CD4-positive, alpha-beta T cell treated with Interleukin-6 for 4 hours (primary cell): Measurements from ENCODE around the gene ZSCAN1.

Experiments
- DNase-seq: peaks from one replicate; pipeline ENCODE4 v3.0.0-alpha.2; 2020; ENCODE audit warnings: mixed read lengths

ZSCAN1 gene

DNA sequence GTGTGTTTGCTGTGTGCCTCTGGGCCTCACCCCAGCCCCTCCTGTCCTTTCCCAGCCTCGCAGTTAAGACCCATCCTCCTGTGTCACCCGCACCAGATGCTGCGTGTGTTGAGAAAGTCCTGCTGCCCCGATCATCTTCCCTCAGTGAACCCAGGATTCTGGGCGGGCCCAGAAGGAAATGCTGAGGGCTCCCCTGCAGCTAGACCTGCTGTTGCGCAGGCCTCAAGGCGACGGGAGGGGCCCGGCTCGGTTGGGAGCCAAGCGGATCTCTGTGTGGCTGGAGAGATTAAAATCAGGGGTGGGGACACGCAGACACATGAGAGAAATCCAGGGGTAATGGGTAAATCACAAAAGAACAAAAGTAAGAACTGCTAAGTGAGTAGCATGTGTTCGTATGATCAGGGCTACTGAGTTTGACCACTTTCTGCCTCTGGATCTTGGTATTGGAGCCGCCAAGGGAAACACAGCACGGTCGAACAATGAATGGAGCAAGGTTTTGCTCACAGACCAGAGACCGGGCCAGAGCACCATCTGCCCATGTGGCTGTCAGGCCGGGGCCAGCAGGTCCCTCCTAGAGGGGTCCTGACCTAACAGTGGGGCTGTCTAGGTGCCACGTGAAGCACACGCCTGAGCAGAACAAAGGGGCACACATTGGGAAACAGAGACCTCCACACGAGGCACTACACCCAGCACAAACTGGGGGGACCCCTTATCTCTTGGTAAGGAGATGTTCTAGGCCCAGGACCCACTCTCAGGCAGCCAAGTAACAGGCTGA lies 7.1 kb downstream of the ZSCAN1 start:
- DNase-seq, result no peak

GRCh38 chr19:58042495-58043340 lies 8.9 kb downstream of the ZSCAN1 start:
- DNase-seq, result no peak

DNA sequence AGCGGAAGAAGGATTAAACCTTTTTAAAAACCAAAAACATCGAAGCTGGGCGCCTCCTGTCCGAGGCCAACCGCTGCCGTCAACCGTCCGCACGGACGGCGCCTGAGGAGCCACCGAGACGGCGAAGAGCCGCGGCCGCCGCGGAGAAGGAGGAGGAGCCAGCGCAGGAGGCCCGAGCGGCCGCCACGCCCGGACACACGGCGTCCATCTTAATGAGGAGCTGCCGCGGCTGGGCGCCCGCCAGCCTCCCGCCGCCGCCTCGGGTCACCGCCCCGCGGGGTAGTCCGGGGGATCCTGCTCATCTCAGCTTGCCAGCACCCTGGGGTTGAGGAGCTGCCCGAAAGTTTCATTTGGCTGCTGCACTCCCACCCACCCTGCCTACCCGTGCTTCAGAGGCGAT lies 10.6 kb downstream of the ZSCAN1 start:
- DNase-seq, result no peak

GRCh38 chr19:58044886-58045285 lies 11.1 kb downstream of the ZSCAN1 start:
- DNase-seq, result no peak

DNA sequence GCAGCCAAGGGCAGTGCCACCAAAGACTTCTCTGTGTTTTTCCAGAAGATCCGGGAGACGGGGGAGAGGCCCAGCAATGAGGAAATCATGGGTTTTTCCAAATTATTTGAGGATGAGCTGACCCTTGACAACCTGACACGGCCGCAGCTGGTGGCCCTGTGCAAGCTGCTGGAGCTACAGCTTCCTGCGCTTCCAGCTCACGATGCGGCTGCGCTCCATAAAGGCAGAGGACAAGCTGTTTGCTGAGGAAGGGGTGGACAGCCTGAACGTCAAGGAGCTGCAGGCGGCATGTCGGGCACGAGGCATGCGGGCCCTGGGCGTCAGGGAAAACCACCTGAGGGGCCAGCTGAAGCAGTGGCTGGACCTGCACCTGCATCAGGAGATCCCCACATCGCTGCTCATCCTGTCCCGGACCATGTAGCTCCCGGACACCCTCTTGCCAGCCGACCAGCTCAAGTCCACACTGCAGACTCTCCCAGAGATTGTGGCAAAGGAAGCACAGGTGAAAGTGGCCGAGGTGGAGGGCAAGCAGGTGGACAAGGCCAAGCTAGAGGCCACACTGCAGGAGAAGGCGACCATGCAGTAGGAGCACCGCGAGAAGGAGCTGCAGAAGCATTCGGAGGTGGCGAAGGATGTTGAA lies 11.7 kb downstream of the ZSCAN1 start:
- DNase-seq, result no peak

- DNase-seq, result no peak
Observed at GRCh38 chr19:58046856-58047255, 13.0 kb downstream of the ZSCAN1 start.

DNA sequence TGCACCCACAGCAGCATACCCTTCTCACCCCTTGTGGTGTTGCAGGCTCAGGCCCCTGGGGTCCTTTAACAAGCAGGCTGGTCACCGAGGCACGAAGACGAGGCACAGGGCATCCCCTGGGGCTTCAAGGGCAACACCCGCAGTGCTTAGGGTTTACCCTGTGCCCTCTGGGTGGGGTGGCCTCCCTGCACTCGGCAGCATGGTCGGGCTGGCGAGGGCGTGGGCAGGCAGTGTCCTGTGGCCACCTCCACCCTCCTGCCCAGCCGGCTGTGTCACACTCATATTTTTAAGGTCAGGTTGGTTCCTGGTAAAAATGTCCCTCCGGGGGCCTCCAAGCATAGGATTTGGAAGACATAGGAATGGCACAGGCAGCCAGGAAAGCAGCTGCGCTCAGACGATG lies 13.8 kb downstream of the ZSCAN1 start:
- DNase-seq, result no peak

- DNase-seq, result no peak
Observed at GRCh38 chr19:58052256-58052655, 18.4 kb downstream of the ZSCAN1 start.

- DNase-seq, result no peak
Observed at GRCh38 chr19:58053480-58054156, 19.8 kb downstream of the ZSCAN1 start.

- no peak for DNase-seq
Observed at GRCh38 chr19:58054901-58055874, 21.4 kb downstream of the ZSCAN1 start.

- no peak for DNase-seq
Observed at GRCh38 chr19:58056261-58056660, 22.4 kb downstream of the ZSCAN1 start.

GRCh38 chr19:58056861-58057260 lies 23.0 kb downstream of the ZSCAN1 start:
- DNase-seq, result no peak

DNA sequence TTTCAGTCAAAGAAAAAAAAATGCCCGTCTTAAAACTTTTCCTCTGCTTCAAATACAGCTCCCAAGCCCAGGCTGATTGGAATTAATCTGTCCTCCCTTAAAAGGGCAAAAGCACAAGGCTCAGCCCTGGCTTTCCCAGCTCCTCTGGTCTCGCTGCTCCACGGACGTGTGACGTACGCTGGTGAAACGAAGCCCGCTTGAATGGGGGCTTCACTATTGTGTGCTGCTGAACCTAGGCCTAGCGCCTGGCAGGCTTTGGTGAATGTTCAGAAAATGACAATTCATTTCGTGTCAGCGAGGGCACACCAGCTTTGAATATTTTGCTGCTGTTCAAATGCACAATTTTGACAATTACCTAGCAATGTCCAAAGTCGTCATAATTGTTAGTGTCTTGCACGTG lies 24.6 kb downstream of the ZSCAN1 start:
- DNase-seq, result no peak

- peak; percentile 72 for DNase-seq
Observed at GRCh38 chr19:58059003-58059670, 25.3 kb downstream of the ZSCAN1 start, which contains the start of gene ZNF135. ZNF135 (plus strand) TSS chr19:58059282; CDS start chr19:58060003, 721 bp downstream.

GRCh38 chr19:58059671-58060078 lies 25.9 kb downstream of the ZSCAN1 start:
- no peak for DNase-seq

DNA sequence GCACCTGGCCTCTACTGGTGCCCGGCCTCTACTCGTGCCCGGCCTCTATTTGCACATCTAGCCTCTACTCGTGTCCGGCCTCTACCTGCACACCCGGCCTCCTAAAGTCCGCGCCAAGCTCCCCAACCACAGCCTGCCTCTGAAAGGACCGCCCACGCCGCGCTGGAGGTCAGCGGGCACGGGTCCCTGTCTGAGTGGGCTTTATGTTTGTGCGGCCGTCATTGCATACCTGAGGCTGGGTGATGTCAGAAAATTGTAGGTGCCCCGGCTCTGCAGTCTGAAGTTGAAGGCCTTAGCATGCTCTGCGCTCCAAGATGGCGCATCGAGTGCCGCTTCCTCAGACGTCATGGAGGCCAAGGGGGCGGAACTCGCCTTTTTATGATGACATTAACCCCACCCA lies 26.4 kb downstream of the ZSCAN1 start:
- no peak for DNase-seq

- no peak for DNase-seq
Observed at GRCh38 chr19:58063712-58064111, 29.9 kb downstream of the ZSCAN1 start.

- DNase-seq, result no peak
Observed at GRCh38 chr19:58067240-58067912, 33.6 kb downstream of the ZSCAN1 start.

DNA sequence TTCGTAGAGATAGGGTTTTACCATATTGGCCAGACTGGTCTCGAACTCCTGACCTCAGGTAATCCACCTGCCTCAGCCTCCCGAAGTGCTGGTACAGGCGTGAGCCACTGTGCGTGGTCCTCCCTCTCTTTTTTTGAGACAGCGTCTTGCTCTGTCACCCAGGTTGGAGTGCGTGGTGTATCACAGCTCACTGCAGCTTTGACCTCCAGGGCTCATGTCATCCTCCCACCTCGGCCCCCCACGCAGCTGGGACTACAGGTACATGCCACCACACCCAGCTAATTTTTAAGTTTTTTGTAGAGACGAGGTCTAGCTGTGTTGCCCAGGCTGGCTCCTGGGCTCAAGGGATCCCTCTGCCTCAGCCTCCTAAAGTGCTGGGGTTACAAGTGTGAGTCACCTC lies 46.0 kb downstream of the ZSCAN1 start:
- DNase-seq, result no peak

GRCh38 chr19:58083021-58083420 lies 49.2 kb downstream of the ZSCAN1 start:
- DNase-seq, result no peak
